ENCODE data around the gene DNAI1. TPM values are rescaled to one million over a fixed set of nuclear protein-coding genes. Genes with fewer than 3 reads are reported as not detected.
A peak's percentile ranks its signal among the peaks of the same experiment; 100 is the strongest.

Gene DNAI1
- total and polyA plus RNA-seq, 2 of the 13 experiments (the other 11 are each of a cell fraction or from before 2014, with no cell fraction given): not detected

DNA sequence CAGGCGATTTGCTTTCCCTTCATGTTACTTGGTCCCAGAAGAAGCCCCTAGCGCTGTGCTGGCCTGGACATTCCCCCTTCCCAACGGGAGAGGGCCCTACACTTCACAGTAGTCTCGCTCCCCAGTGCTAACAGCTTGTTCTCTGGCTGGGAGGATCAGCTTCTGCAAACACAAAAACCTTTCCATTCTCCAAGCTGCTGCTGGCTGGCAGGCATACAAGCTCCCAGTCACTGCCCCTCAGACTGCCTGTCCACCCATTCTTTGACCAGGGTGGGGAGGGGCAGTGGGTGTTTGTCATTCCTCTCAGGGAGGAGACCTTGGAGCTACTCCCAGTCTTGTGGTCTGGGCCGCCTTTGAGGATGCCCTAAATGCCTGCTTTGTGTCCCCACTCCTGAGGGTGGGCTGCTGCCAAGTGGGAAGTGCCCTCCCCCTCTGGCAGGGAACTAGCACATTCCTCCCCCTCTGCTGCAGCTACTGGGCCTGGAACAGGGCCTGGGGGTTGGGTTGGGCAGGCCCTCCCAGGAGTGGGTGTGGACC lies 43.4 kb downstream of the DNAI1 start (continued):
- TF ChIP-seq, protein P1, sequence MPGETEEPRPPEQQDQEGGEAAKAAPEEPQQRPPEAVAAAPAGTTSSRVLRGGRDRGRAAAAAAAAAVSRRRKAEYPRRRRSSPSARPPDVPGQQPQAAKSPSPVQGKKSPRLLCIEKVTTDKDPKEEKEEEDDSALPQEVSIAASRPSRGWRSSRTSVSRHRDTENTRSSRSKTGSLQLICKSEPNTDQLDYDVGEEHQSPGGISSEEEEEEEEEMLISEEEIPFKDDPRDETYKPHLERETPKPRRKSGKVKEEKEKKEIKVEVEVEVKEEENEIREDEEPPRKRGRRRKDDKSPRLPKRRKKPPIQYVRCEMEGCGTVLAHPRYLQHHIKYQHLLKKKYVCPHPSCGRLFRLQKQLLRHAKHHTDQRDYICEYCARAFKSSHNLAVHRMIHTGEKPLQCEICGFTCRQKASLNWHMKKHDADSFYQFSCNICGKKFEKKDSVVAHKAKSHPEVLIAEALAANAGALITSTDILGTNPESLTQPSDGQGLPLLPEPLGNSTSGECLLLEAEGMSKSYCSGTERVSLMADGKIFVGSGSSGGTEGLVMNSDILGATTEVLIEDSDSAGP (CRISPR knock-in tag; IDR thresholded peaks at IDR 0.05; ENCODE audit: borderline replicate concordance): peak; percentile 19; the same call in 1 of the 2 replicates
- TF ChIP-seq SOX6 (IDR thresholded peaks at IDR 0.05) (no peak), SOX6 (CRISPR knock-in tag; IDR thresholded peaks at IDR 0.05) (0 out of 2 replicates have a peak, but pooled peaks have one; percentile 28), ZNF20 (CRISPR knock-in tag; IDR thresholded peaks at IDR 0.05) (no peak), RXRA (CRISPR knock-in tag; IDR thresholded peaks at IDR 0.05) (0 out of 2 replicates have a peak, but pooled peaks have one; percentile 14), BRCA1 (CRISPR knock-in tag; IDR thresholded peaks at IDR 0.05) (no peak)

DNA sequence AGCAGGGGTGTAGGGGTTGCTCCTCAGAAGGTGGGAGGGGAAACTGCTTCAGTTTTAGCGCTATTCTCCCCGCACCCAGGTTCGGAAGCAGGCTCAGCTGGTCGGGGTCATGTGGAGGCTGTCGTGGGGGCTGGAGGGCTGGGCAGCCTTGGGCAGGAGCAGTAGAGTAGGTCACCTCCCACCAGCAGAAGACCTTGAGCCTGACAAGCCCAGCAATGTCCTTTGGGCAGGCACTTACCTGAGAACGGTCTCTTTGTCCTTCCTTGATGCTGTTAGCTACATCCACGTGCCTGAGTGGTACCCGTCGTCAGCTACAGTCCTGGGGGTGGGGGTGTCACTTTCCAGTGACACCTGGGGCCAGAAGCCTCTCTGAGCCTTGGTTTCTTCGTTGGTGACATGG lies 43.9 kb downstream of the DNAI1 start:
- no TSS peak for BruUV-seq (replicated peaks)
- H3K4me1 ChIP-seq (ENCODE audit: insufficient read depth, low read length): peaks cover 23% of the 10 kb centered on the region
- no peak overlapping the region for H2AFZ ChIP-seq (ENCODE audit: low read length)
- H3K4me3 ChIP-seq (replicated peaks in 1 of 3; ENCODE audit: insufficient read depth in 1 of 3, low read depth in 2 of 3, low read length in 3 of 3): no peak overlapping the region
- in situ Hi-C loops (cut with HindIII; ENCODE audit: extremely low pct_ligation_motif_present, low pct_unique_long_range_greater_than_20kb) (loop anchor here (5.0 kb wide), 1 partner anchor 70 kb away; no protein-coding TSS in a partner anchor), intact Hi-C loops (cut with micrococcal nuclease; ENCODE audit: unreplicated experiment) (loop anchor here (5.0 to 10.0 kb wide), 3 partner anchors 45 to 168 kb away; no protein-coding TSS in a partner anchor)
- no peak overlapping the region for H3K27ac ChIP-seq (ENCODE audit: extremely low read length, insufficient read depth, low read length)
- no peaks in the 10 kb centered on the region for H3K79me2 ChIP-seq (ENCODE audit: insufficient read depth, low read length)
- ChIA-PET POLR2A (interaction anchor here (1.0 to 1.9 kb wide), 2 partner anchors 10 to 168 kb away, joined by 3 to 10 read pairs; no protein-coding TSS in a partner anchor), CTCF (ENCODE audit: low intra/inter-chr PET ratio, low total read pairs) (interaction anchor here (1.7 to 3.9 kb wide), 3 partner anchors 45 to 99 kb away, joined by 5 to 28 read pairs (median 19); no protein-coding TSS in a partner anchor)
- H4K20me1 ChIP-seq (ENCODE audit: insufficient read depth, low read length): no peaks in the 10 kb centered on the region; the same call in 1 of the 2 replicates
- FAIRE-seq (no peak), ATAC-seq (peak; percentile 37), DNase-seq (ENCODE audit: low spot score) (peak; percentile 18)
- no peak overlapping the region for H3K9ac ChIP-seq (ENCODE audit: insufficient read depth, low read depth, low read length)
- H3K27me3 ChIP-seq (ENCODE audit: control insufficient read depth in 1 of 2, insufficient read depth in 2 of 2, low read length in 2 of 2): peaks cover 0 to 29% of the 10 kb centered on the region in 2 experiments; a peak in 2 of 5 replicates
- TF ChIP-seq ZBTB38 (CRISPR knock-in tag; IDR thresholded peaks at IDR 0.05): no peak
- peak; percentile 34; the same call in 1 of the 2 replicates for TF ChIP-seq RXRA (CRISPR knock-in tag; IDR thresholded peaks at IDR 0.05)
- no peaks in the 10 kb centered on the region for H3K36me3 ChIP-seq (replicated peaks in 1 of 2; ENCODE audit: control insufficient read depth in 1 of 2, insufficient read depth in 2 of 2, low read length in 2 of 2)
- H3K9me3 ChIP-seq (ENCODE audit: low read length): no peaks in the 10 kb centered on the region
- WGBS (ENCODE audit: low lambda C conversion rate): no CpG with 5 or more reads among the region's 10 CpGs
- H3K4me2 ChIP-seq (ENCODE audit: low read depth, low read length): 0 out of 2 replicates have a peak overlapping the region, but pooled peaks have one; percentile 29

All from HepG2 (cell line).